Skeletal muscle tissue (tissue), 4 donors: ENCODE data around the gene CYP27C1. TPM values are rescaled to one million over a fixed set of nuclear protein-coding genes. Genes with fewer than 3 reads are reported as not detected.

ENCODE experiments used
- H3K27ac ChIP-seq: one replicate; pipeline ENCODE4 v1.7.0; 2013; ENCODE audit warnings: mild to moderate bottlenecking, low read depth, low read length, inconsistent platforms
- H3K27me3 ChIP-seq, 3 donors: one replicate each; pipeline ENCODE4 v1.7.0; 2013; ENCODE audit warnings: low read length in 3 of 3; ENCODE audit not compliant: control insufficient read depth in 3 of 3, insufficient read depth in 3 of 3
- H3K36me3 ChIP-seq, 3 donors: one replicate each; pipeline ENCODE4 v1.7.0; 2013; ENCODE audit warnings: low read length in 3 of 3; ENCODE audit not compliant: control insufficient read depth in 3 of 3, insufficient read depth in 3 of 3
- H3K4me1 ChIP-seq, 3 donors: one replicate each; pipeline ENCODE4 v1.7.0; 2013; ENCODE audit warnings: low read length in 3 of 3, mild to moderate bottlenecking in 3 of 3; ENCODE audit not compliant: control insufficient read depth in 3 of 3, insufficient read depth in 3 of 3
- H3K4me3 ChIP-seq, 3 donors: one replicate each; pipeline ENCODE4 v1.7.0; 2013; ENCODE audit warnings: low read length in 3 of 3
- H3K9ac ChIP-seq, 3 donors: one replicate each; pipeline ENCODE4 v1.7.0; 2013; ENCODE audit warnings: low read length in 3 of 3, mild to moderate bottlenecking in 3 of 3, moderate library complexity in 2 of 3, low read depth in 1 of 3
- H3K9me3 ChIP-seq, 3 donors: one replicate each; pipeline ENCODE4 v1.7.0; 2013; ENCODE audit warnings: low read length in 3 of 3; ENCODE audit not compliant: control insufficient read depth in 3 of 3
- total RNA-seq: library from RNA; depleted of rRNA; stranded (reverse); fragments of >200 nt; gene quantifications from one replicate; pipeline ENCODE4 v1.2.3, GENCODE V29; 2014
- donor health status: Osteomylitis.

CYP27C1 gene
- total RNA-seq, 1 donor from 2014 or later, result 2.6 TPM

DNA sequence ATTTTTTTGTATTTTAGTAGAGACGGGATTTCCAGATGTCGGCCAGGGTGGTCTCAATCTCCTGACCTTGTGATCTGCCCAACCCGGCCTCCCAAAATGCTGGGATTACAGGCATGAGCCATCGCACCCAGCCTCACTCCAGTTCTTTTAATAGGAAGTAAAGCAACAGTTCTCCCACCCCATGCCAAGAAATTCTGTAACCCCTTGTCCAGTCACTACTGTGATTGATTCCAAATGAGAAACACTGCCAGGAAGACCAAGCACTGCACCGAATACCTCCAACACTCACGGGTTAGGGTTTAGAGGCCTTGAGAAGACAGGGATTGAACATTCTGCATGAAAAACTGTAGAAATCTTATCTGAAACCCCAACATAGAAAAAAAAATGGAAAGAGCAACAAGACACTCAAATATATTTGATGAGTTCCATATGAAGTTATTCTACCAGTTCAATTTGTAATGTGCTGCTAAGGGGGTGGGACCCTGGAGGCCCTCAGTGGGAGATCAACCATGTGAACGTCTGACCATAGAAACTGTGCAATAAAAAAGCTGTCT is 65.0 kb downstream of the CYP27C1 start:
- Histone ChIP-seq H3K4me1 (peaks cover 39 to 45% (median 41%) of the 10 kb centered on the region in 3 donors), H3K9ac (peak overlapping the region; percentile 30 to 64 (median 55)), H3K36me3 (no peaks in the 10 kb centered on the region), H3K9me3 (peaks cover 0 to 2% (median 0%) of the 10 kb centered on the region in 3 donors), H3K27me3 (no peaks in the 10 kb centered on the region), H3K4me3 (no peak overlapping the region), H3K27ac (peak overlapping the region; percentile 83)

DNA sequence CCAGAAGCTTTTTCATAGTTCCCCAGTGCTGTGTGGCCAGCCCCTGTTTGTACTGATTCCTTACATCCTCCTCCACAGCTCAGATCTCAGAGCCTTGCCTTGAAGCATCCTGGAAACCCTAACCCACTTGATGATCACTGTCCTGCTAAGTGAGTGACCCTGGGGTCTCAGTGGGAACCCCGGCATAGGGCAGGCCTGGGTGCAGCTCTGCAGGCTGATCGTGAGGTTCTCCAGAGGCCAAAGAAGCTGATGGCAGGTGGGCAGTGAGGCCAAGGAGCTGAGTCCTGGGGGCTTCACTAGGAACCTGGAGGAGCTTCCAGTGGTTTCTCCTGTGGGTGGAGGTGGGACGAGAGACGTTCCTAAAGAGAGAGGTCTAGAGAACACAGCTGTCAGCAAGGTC is 65.7 kb downstream of the CYP27C1 start:
- peak overlapping the region; percentile 30 to 64 (median 55) for H3K9ac ChIP-seq
- no peaks in the 10 kb centered on the region for H3K27me3 ChIP-seq
- peak overlapping the region; percentile 83 for H3K27ac ChIP-seq
- no peaks in the 10 kb centered on the region for H3K36me3 ChIP-seq
- peaks cover 39 to 45% (median 41%) of the 10 kb centered on the region in 3 donors for H3K4me1 ChIP-seq
- peak overlapping the region in 1 of 3 donors; percentile 31 for H3K4me3 ChIP-seq
- H3K9me3 ChIP-seq, result peaks cover 0 to 2% (median 0%) of the 10 kb centered on the region in 3 donors

DNA sequence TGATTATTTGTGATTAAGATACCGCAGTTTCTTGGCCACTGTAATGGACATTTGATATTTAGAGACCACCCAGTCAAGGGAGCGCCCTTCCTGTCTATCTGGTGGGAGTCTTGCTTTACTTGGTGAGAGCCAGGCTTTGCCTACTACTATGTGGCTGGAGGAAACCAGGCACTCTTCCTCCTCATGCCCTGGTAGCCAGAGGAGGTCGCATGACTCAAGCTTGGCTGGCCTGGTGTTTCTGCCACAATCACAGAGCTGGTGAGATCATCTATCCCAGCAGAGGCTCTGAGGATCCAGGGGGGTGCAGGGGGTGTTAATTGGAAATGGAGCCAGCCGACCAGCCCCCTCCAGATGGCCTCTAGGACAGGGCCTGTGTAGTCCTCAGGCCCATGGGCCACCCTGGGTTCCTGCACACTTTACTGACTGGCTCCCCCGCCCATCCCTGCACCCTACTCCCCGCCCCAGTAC is 66.4 kb downstream of the CYP27C1 start:
- no peaks in the 10 kb centered on the region for H3K36me3 ChIP-seq
- peaks cover 39 to 45% (median 41%) of the 10 kb centered on the region in 3 donors for H3K4me1 ChIP-seq
- H3K9ac ChIP-seq, result peak overlapping the region in 2 of 3 donors; percentile 30 to 64

DNA sequence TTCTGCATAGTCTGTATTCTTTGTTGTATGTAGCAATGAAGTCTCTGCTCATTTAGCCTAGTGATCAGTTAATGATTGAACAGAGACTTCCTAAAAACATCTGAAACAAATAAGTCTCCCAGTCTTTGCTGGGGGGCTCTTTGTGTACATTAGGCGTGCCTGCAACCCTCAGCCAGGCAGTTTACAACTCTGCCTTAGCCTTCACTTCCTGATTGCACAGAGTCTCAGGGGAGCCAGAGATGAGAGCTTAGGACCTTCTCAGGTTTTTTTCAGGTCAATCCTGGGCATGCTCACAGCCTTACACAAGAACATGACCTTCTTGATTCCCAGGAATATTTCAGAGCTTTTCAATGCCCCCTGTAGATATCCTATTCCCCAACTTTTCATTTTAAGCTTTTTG is 69.1 kb downstream of the CYP27C1 start:
- Histone ChIP-seq H3K4me1 (peaks cover 43 to 46% (median 46%) of the 10 kb centered on the region in 3 donors), H3K9me3 (peaks cover 0 to 2% (median 0%) of the 10 kb centered on the region in 3 donors), H3K36me3 (no peaks in the 10 kb centered on the region), H3K9ac (no peak overlapping the region), H3K4me3 (no peak overlapping the region), H3K27me3 (no peaks in the 10 kb centered on the region), H3K27ac (no peak overlapping the region)

More for the DNA sequence above, 66.4 kb downstream of the CYP27C1 start:
- Histone ChIP-seq H3K27ac (peak overlapping the region; percentile 83), H3K27me3 (no peaks in the 10 kb centered on the region), H3K9me3 (peaks cover 0 to 2% (median 0%) of the 10 kb centered on the region in 3 donors), H3K4me3 (no peak overlapping the region)

DNA sequence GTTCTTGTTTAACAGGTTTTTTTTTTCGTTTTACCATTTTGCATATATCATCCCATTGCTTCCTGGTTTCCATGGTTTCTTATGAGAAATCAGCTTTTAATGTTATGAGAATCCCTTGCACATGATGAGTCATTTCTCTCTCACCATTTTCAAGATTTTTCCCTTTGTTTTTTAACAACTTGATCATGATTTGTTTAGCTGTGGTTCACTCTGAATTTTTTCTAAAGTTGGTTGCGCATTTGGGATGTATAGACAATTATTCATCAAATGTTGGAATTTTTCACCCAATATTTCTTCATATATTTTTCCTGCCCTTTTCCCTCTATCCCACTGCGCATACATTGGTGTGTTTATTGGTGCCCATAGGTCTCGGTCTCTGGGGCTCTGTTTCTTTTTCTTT is 70.7 kb downstream of the CYP27C1 start:
- no peak overlapping the region for H3K9ac ChIP-seq
- no peak overlapping the region for H3K27ac ChIP-seq
- H3K36me3 ChIP-seq, result no peaks in the 10 kb centered on the region
- no peak overlapping the region for H3K4me3 ChIP-seq
- peaks cover 36 to 42% (median 41%) of the 10 kb centered on the region in 3 donors for H3K4me1 ChIP-seq
- H3K9me3 ChIP-seq, result peaks cover 0 to 2% (median 0%) of the 10 kb centered on the region in 3 donors
- no peaks in the 10 kb centered on the region for H3K27me3 ChIP-seq

DNA sequence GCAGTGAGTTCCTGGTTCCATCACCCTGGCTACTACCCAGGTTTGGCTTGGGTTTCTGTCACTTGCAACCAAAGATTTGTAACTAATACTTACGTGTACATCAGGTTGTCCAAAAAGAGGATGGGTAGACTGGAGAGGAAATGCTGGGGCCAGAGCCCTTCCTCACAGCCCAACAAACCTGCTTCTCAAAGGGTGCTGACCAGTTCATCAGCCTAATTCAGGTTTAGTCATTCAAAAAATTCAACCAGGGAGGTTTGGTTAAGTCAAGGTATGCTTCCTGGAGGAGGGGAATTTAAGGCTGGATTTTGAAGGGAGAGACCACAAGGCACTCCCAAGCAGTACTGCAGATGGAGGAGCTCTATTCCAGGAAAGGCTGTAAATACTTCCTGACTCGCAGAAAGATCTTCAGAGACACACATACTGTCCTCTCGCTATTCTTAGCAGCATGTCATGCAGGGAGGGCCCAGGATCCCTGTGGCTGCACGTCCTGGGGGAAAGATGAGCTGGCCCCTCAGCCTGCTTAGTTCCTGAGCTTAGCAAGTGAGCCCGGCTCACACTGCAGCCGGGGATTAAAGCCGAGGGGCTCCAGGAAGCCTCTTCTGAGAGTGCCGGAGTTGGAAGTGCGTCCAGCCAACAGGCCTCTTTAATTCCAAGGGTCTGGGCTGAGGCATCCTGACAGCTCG is 73.1 kb downstream of the CYP27C1 start:
- peak overlapping the region; percentile 69 to 80 (median 75) for H3K9ac ChIP-seq
- H3K27ac ChIP-seq, result peak overlapping the region; percentile 95
- H3K36me3 ChIP-seq, result no peaks in the 10 kb centered on the region
- no peaks in the 10 kb centered on the region for H3K27me3 ChIP-seq
- peaks cover 39 to 44% (median 41%) of the 10 kb centered on the region in 3 donors for H3K4me1 ChIP-seq
- peak overlapping the region in 2 of 3 donors; percentile 15 to 55 for H3K4me3 ChIP-seq
- peaks cover 0 to 2% (median 0%) of the 10 kb centered on the region in 3 donors for H3K9me3 ChIP-seq

DNA sequence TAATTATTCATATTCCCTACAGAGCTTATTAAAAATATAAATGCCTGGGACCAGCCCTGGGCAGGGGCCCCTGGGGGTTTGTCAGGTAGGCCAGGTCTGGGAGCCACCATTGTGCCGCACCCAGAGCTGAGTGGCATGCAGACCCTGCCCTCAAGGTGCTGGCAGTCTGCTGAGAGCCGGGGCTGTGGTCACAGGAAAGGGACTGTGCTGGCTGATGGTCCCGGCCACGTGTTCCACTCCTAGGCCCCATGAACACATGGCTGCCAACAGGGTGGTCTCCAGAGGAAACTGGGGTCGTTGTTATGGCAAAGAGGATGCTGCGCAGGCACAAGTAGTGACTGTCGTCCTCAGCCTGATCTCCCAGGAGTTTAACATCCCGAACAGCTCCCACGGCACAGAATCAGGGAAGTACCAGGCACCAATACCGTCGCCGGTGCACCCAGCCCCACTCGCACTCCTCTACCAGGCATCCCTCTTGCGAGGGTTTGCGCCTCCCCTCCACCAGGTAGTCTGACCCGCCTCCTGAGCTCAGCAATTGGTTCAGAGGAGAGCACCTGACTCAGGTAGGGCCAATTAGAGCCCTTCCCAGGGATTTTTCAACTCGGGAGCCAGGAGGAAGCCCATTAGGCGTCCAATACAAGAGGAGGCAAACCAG is 73.9 kb downstream of the CYP27C1 start:
- H3K9me3 ChIP-seq, result peaks cover 0 to 2% (median 0%) of the 10 kb centered on the region in 3 donors
- peak overlapping the region; percentile 95 for H3K27ac ChIP-seq
- no peaks in the 10 kb centered on the region for H3K36me3 ChIP-seq
- H3K4me1 ChIP-seq, result peaks cover 39 to 44% (median 41%) of the 10 kb centered on the region in 3 donors
- H3K27me3 ChIP-seq, result no peaks in the 10 kb centered on the region
- peak overlapping the region in 1 of 3 donors; percentile 55 for H3K4me3 ChIP-seq
- H3K9ac ChIP-seq, result peak overlapping the region; percentile 7 to 80 (median 69)

DNA sequence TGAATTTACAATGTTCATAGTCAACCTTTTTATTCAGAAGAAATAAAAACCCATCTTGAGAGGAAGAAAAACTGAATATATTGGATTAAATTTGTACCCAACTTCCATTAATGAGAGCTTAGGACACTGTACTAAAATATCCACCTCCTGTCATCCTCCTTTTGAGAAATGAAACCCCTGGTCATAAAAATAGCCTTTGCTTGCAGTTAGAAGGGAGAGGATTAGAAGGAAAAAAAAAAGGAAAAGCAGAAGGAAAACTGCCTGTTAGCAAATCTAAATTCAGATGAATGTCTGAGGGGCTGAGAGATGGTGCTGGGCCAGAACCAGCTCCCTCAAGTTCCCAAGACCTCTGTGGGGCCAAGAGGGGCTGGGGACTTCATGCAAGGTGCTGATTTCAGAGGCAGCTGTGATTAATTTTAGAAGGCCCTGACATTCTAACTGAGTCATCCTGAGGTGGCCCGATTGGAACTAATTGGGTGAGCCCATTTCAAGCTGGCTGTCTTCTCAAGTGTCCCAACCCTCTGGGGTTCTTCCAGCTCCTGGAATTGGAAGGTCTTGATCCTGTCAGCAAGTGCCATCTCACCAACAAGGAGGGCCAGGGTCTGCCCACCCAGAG is 74.7 kb downstream of the CYP27C1 start:
- Histone ChIP-seq H3K9me3 (no peaks in the 10 kb centered on the region), H3K9ac (peak overlapping the region; percentile 57 to 80 (median 77)), H3K4me3 (peak overlapping the region in 2 of 3 donors; percentile 9 to 23), H3K27me3 (no peaks in the 10 kb centered on the region), H3K4me1 (peaks cover 39 to 49% (median 46%) of the 10 kb centered on the region in 3 donors), H3K36me3 (no peaks in the 10 kb centered on the region), H3K27ac (peak overlapping the region; percentile 95)

DNA sequence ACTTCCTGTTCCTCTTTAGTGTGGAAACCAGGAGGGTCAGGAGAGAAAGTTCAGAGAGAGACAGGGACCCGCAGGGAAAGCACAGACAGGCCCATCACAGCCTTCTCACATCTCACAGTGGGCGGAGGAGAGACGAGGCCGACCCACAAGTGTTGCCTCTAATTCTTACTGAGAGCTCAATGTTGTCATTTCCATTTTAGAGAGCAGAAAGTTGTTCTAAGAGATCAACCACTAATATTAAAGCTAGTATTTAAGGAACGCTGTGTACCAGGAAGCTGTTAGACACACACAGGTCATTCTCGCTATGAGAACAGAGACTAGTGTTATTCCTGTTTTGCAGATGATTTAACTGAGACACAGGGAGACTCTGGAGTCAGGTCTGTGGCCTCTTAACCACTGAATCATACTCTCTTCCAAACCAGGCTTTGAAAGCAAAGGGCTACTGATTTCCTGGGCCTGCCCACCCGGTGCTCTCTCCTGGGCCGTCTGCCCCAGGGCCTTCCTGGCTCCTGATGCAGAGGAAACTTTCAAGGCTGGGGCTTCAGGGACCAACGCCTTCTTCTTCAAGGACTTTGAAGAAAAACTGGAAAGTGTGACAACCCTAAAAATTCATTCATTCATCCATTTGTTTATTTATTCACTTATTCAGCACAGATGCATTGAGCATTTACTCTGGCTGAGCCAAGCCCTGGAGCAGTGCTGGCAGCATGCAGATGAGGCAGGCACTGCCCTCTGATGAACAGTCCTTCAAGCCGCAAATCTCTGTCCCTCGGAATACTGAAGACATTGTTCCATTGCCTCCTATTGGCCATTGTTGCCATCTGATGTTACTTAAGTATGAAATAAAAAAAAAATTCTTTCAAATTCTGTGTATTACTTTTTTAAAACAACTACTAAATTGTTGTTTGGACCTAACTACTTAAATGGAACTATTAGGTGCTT is 76.0 kb downstream of the CYP27C1 start:
- Histone ChIP-seq H3K27ac (peak overlapping the region; percentile 95), H3K4me3 (no peak overlapping the region), H3K27me3 (no peaks in the 10 kb centered on the region), H3K4me1 (peaks cover 39 to 52% (median 50%) of the 10 kb centered on the region in 3 donors), H3K36me3 (no peaks in the 10 kb centered on the region), H3K9me3 (no peaks in the 10 kb centered on the region), H3K9ac (peak overlapping the region; percentile 50 to 61 (median 52))
